HCT116 (cell line): Measurements from ENCODE around the gene SUSD6.

Experiments used
- CTCF ChIP-seq, 3 experiments: fragments of 200-600 bp in 1 of 3; sonication (generic) in 1 of 3; IDR thresholded peaks in 2 of 3; conservative IDR thresholded peaks in 1 of 3; 2 replicates each; pipeline ENCODE4 v1.5.1; 2012 to 2017; ENCODE audit warnings: low read depth in 2 of 3, low read length in 2 of 3, antibody characterized with exemption in 1 of 3, borderline replicate concordance in 1 of 3, control low read depth in 1 of 3, mild to moderate bottlenecking in 1 of 3, mixed read lengths in 1 of 3, mixed run types in 1 of 3, moderate library complexity in 1 of 3; ENCODE audit not compliant: insufficient read depth in 1 of 3
- POLR2A ChIP-seq: IDR thresholded peaks from 2 replicates; pipeline ENCODE4 v1.7.0; 2011; ENCODE audit warnings: borderline replicate concordance; ENCODE audit not compliant: insufficient read depth, insufficient read length; ENCODE audit errors: extremely low read depth
- POLR2AphosphoS5 ChIP-seq: IDR thresholded peaks from 2 replicates; pipeline ENCODE4 v1.6.1; 2011; ENCODE audit warnings: mild to moderate bottlenecking, low read depth, low read length, moderate library complexity
- REST ChIP-seq: IDR thresholded peaks from 2 replicates; pipeline ENCODE4 v1.6.1; 2012; ENCODE audit warnings: low read depth
- SIN3A ChIP-seq: IDR thresholded peaks from 2 replicates; pipeline ENCODE4 v1.6.1; 2012; ENCODE audit warnings: low read depth

GRCh38 chr14:69605738-69606137 is 5.7 kb upstream of the SUSD6 start:
- TF ChIP-seq REST, result no peak
- TF ChIP-seq CTCF (IDR thresholded peaks at IDR 0.05 in 2 of 3, conservative IDR thresholded peaks at IDR 0.05 in 1 of 3; ENCODE audit: borderline replicate concordance in 1 of 3, insufficient read depth in 1 of 3, low read depth in 2 of 3, low read length in 2 of 3), result no peak
- no peak for TF ChIP-seq SIN3A
- TF ChIP-seq POLR2AphosphoS5, result no peak
- TF ChIP-seq POLR2A, result no peak
